ENCODE measurements around the gene TRMT6.

DNA sequence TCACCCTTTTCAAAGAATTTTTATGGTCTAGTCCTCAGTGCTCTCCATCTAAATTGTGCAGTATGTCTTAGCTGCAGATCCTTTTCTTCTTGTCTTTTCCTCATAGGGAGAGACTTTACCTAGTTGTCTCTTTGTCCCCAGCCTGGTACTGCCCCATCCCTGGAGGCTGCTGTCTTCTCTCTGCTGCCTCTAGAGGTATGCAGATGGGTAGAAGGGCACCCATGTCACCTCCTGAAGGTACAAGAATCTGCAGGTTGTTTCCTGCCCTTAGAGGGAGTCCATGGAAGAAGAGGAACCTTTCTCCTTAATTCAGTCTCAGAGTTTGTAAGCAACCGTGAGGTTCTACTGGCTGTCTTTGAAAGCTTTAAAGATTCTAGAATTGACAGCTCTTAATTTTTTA lies 39.2 kb upstream of the TRMT6 start:
- TF ChIP-seq, protein P1, sequence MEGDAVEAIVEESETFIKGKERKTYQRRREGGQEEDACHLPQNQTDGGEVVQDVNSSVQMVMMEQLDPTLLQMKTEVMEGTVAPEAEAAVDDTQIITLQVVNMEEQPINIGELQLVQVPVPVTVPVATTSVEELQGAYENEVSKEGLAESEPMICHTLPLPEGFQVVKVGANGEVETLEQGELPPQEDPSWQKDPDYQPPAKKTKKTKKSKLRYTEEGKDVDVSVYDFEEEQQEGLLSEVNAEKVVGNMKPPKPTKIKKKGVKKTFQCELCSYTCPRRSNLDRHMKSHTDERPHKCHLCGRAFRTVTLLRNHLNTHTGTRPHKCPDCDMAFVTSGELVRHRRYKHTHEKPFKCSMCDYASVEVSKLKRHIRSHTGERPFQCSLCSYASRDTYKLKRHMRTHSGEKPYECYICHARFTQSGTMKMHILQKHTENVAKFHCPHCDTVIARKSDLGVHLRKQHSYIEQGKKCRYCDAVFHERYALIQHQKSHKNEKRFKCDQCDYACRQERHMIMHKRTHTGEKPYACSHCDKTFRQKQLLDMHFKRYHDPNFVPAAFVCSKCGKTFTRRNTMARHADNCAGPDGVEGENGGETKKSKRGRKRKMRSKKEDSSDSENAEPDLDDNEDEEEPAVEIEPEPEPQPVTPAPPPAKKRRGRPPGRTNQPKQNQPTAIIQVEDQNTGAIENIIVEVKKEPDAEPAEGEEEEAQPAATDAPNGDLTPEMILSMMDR (IDR thresholded peaks at IDR 0.05; ENCODE audit: poor library complexity) = no peak
- no peak for TF ChIP-seq EZH2phosphoT487 (IDR thresholded peaks at IDR 0.05; ENCODE audit: low read depth, severe bottlenecking, unreplicated experiment)
